Measurements from ENCODE around the gene OR1B1.
"Not testable (repeated sequence)": the region's sequence is repeated elsewhere in the genome, so short reads cannot be mapped to it uniquely, and the experiment has no call there.

OR1B1 gene

DNA sequence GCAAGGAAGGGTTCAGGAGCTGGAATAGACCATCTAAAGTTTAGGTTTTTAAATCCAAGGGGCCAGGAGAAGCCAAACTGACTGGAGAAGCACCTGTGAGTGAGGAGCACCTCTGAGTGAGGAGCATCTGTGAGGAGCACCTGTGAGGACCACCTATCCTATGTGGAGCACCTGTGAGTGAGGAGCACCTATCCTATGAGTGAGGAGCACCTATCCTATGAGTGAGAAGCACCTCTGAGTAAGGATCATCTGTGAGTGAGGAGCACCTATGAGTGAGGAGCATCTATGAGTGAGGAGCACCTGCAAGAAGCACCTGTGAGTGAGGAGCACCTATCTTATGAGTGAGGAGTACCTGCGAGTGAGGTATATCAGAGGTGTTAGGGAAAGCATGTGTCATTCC is 50.8 kb downstream of the OR1B1 start:
- no peak overlapping the region for H3K27ac ChIP-seq (ENCODE audit: low read depth, low read length)
- H3K4me3 ChIP-seq (ENCODE audit: low read depth in 1 of 5, low read length in 5 of 5) = no peak overlapping the region
- H3K36me3 ChIP-seq (ENCODE audit: control insufficient read depth in 5 of 5, insufficient read depth in 5 of 5, low read length in 5 of 5) = no peaks in the 10 kb centered on the region
- H3K4me1 ChIP-seq (ENCODE audit: control insufficient read depth in 5 of 5, insufficient read depth in 5 of 5, low read length in 5 of 5) = no peaks in the 10 kb centered on the region
- no peak overlapping the region for H3K9ac ChIP-seq (ENCODE audit: low read length in 5 of 5)
- peaks cover 0 to 3% (median 2%) of the 10 kb centered on the region in 5 donors for H3K9me3 ChIP-seq (ENCODE audit: control insufficient read depth in 5 of 5, low read length in 5 of 5)
- H3K27me3 ChIP-seq (ENCODE audit: control insufficient read depth in 5 of 5, insufficient read depth in 4 of 5, low read length in 5 of 5) = no peaks in the 10 kb centered on the region

DNA sequence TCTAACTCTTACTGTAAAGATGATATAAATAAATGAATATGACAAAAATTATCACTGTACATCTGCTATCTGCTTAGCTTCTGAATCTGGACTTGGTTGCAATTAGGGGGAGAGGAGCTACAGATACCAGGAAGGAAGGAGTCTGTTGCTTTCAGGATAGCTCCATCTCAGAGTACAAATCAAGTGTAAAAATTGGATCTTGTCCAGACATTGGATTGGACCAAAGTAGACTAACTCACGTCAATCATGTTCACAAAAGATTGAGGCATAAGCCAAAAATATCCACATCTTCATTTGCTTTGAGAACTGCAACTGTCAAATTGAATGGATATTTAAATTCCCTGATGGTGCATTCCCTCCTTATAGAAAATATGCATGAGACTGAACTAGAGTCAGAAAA is 51.7 kb downstream of the OR1B1 start:
- Histone ChIP-seq H3K9me3 (ENCODE audit: control insufficient read depth in 5 of 5, low read length in 5 of 5) (peaks cover 0 to 5% (median 2%) of the 10 kb centered on the region in 5 donors), H3K9ac (ENCODE audit: low read length in 5 of 5) (no peak overlapping the region)

DNA sequence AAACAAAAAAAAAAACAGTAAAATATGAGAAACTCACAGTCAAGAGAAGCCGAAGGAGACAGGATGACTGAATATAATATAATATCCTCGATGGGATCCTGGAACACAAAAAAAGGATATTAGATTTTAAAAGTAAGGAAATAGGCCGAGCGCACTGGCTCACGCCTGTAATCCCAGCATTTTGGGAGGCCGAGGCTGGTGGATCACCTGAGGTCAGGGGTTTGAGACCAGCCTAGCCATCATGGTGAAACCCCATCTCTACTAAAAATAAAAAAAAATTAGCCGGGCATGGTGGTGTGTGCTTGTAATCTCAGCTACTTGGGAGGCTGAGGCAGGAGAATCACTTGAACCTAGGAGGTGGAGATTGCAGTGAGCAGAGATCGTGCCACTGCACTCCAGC is 74.1 kb downstream of the OR1B1 start, which contains the start of gene OR1L8:
OR1L8 (minus strand) TSS at position 101 of the 400 bp plus-strand sequence. CDS start 14,907 bp downstream, outside the sequence.
- H3K9me3 ChIP-seq (ENCODE audit: control insufficient read depth in 5 of 5, low read length in 5 of 5); H3K27me3 ChIP-seq (ENCODE audit: control insufficient read depth in 5 of 5, insufficient read depth in 4 of 5, low read length in 5 of 5); H3K27ac ChIP-seq (ENCODE audit: low read depth, low read length); H3K4me3 ChIP-seq (ENCODE audit: low read depth in 1 of 5, low read length in 5 of 5); H3K36me3 ChIP-seq (ENCODE audit: control insufficient read depth in 5 of 5, insufficient read depth in 5 of 5, low read length in 5 of 5); H3K9ac ChIP-seq (ENCODE audit: low read length in 5 of 5); H3K4me1 ChIP-seq (ENCODE audit: control insufficient read depth in 5 of 5, insufficient read depth in 5 of 5, low read length in 5 of 5): not testable (repeated sequence)

More for the DNA sequence above, 51.7 kb downstream of the OR1B1 start:
- Histone ChIP-seq H3K27me3 (ENCODE audit: control insufficient read depth in 5 of 5, insufficient read depth in 4 of 5, low read length in 5 of 5) (no peaks in the 10 kb centered on the region), H3K4me1 (ENCODE audit: control insufficient read depth in 5 of 5, insufficient read depth in 5 of 5, low read length in 5 of 5) (no peaks in the 10 kb centered on the region), H3K36me3 (ENCODE audit: control insufficient read depth in 5 of 5, insufficient read depth in 5 of 5, low read length in 5 of 5) (no peaks in the 10 kb centered on the region), H3K4me3 (ENCODE audit: low read depth in 1 of 5, low read length in 5 of 5) (no peak overlapping the region), H3K27ac (ENCODE audit: low read depth, low read length) (no peak overlapping the region)

DNA sequence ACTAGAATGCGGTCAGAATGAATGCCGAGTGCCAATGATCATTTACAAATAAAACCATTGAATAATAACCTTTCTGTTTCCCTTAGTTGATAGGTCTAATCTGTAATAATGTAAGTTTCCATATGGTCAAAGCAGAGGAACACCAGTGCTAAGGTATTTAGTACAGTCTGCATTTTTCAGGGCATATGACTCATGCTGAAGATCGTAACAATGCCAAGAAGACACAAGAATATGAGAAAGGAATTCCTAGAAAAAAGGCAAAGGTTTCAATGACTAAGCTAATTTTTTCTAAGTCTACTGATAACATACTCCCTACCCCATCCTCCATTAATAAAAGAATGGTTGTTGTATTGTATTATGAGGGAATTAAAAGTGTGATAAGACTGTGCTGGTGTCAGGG is 77.1 kb downstream of the OR1B1 start:
- Histone ChIP-seq H3K9ac (ENCODE audit: low read length in 5 of 5) (no peak overlapping the region), H3K36me3 (ENCODE audit: control insufficient read depth in 5 of 5, insufficient read depth in 5 of 5, low read length in 5 of 5) (peaks cover 0 to 4% (median 0%) of the 10 kb centered on the region in 5 donors)

DNA sequence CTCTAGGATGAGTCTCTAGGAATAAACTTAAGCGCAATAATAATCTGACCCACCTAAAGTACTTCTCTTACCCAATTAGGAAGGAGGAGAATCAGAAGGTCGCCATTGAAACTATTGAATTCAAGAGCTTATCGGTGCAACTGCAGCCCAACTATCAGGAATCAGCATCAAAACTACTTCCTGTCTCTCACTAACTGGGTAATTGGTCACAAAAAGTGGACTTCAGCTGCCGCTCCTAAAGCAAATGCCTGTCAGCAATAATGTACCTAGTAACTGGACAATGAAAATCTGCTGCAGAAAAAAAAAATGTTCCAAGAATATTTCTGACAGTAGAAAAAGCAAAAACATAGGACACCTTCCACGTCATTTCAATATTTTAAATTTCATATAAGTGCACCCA is 77.6 kb downstream of the OR1B1 start:
- Histone ChIP-seq H3K9me3 (ENCODE audit: control insufficient read depth in 5 of 5, low read length in 5 of 5) (no peaks in the 10 kb centered on the region), H3K4me3 (ENCODE audit: low read depth in 1 of 5, low read length in 5 of 5) (no peak overlapping the region), H3K27ac (ENCODE audit: low read depth, low read length) (no peak overlapping the region), H3K4me1 (ENCODE audit: control insufficient read depth in 5 of 5, insufficient read depth in 5 of 5, low read length in 5 of 5) (no peaks in the 10 kb centered on the region), H3K27me3 (ENCODE audit: control insufficient read depth in 5 of 5, insufficient read depth in 4 of 5, low read length in 5 of 5) (no peaks in the 10 kb centered on the region), H3K9ac (ENCODE audit: low read length in 5 of 5) (no peak overlapping the region), H3K36me3 (ENCODE audit: control insufficient read depth in 5 of 5, insufficient read depth in 5 of 5, low read length in 5 of 5) (peaks cover 0 to 4% (median 0%) of the 10 kb centered on the region in 5 donors)

More for the DNA sequence above, 77.1 kb downstream of the OR1B1 start:
- Histone ChIP-seq H3K27ac (ENCODE audit: low read depth, low read length) (no peak overlapping the region), H3K9me3 (ENCODE audit: control insufficient read depth in 5 of 5, low read length in 5 of 5) (no peaks in the 10 kb centered on the region), H3K4me3 (ENCODE audit: low read depth in 1 of 5, low read length in 5 of 5) (no peak overlapping the region), H3K27me3 (ENCODE audit: control insufficient read depth in 5 of 5, insufficient read depth in 4 of 5, low read length in 5 of 5) (no peaks in the 10 kb centered on the region), H3K4me1 (ENCODE audit: control insufficient read depth in 5 of 5, insufficient read depth in 5 of 5, low read length in 5 of 5) (no peaks in the 10 kb centered on the region)

Measured in subcutaneous abdominal adipose tissue (tissue), 5 donors.